NB4 (cell line): ENCODE data around the gene FEM1B.

Source experiments
- DNase-seq: peaks from one replicate; pipeline ENCODE4 v3.0.0; 2010; ENCODE audit warnings: low read depth
- H3K4me3 ChIP-seq: one replicate; pipeline ENCODE4 v1.5.1; 2011; ENCODE audit warnings: mild to moderate bottlenecking, low read depth, low read length, moderate library complexity
- MYC ChIP-seq: IDR thresholded peaks from 2 replicates; pipeline ENCODE4 v1.6.1; 2011; ENCODE audit warnings: low read depth, low read length
- POLR2A ChIP-seq: IDR thresholded peaks from 2 replicates; pipeline ENCODE4 v1.6.1; 2011; ENCODE audit warnings: mild to moderate bottlenecking; ENCODE audit not compliant: insufficient read length; ENCODE audit errors: extremely low read depth
- TF ChIP-seq, protein P1 (sequence below): IDR thresholded peaks from one replicate; pipeline ENCODE4 v1.5.1; 2012; ENCODE audit warnings: low read depth, low read length
- TF ChIP-seq, protein P2 (sequence below): IDR thresholded peaks from 2 replicates; pipeline ENCODE4 v1.6.1; 2011; ENCODE audit warnings: low read depth, low read length

The FEM1B gene

GRCh38 chr15:68258692-68259091 is 18.9 kb upstream of the FEM1B start:
- H3K4me3 ChIP-seq, result no peak overlapping the region
- DNase-seq, result peak; percentile 53
- TF ChIP-seq, protein P1, sequence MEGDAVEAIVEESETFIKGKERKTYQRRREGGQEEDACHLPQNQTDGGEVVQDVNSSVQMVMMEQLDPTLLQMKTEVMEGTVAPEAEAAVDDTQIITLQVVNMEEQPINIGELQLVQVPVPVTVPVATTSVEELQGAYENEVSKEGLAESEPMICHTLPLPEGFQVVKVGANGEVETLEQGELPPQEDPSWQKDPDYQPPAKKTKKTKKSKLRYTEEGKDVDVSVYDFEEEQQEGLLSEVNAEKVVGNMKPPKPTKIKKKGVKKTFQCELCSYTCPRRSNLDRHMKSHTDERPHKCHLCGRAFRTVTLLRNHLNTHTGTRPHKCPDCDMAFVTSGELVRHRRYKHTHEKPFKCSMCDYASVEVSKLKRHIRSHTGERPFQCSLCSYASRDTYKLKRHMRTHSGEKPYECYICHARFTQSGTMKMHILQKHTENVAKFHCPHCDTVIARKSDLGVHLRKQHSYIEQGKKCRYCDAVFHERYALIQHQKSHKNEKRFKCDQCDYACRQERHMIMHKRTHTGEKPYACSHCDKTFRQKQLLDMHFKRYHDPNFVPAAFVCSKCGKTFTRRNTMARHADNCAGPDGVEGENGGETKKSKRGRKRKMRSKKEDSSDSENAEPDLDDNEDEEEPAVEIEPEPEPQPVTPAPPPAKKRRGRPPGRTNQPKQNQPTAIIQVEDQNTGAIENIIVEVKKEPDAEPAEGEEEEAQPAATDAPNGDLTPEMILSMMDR, result no peak
- no peak for TF ChIP-seq MYC
- TF ChIP-seq, protein P2, sequence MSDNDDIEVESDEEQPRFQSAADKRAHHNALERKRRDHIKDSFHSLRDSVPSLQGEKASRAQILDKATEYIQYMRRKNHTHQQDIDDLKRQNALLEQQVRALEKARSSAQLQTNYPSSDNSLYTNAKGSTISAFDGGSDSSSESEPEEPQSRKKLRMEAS, result no peak
- TF ChIP-seq POLR2A, result no peak

DNA sequence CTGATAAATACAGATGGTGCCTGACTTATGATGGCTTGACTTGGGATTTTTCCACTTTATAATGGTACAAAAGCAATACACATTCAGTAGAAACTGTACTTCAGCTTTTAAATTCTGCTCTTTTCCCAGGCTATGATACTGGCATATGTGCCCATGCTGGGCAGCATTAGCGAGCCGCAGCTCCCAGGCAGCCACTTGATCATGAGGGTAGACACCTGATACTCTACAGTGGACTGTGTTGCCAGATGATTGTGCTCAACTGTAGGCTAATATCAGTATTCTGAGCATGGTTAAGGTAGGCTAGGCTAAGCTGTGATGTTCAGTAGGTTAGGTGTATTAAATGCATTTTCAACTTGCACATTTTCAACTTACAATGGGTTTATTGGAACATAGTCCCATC is 17.7 kb upstream of the FEM1B start:
- no peak for DNase-seq
- no peak for TF ChIP-seq MYC
- no peak for TF ChIP-seq POLR2A
- TF ChIP-seq, protein P1, result no peak
- TF ChIP-seq, protein P2, result no peak
- no peak overlapping the region for H3K4me3 ChIP-seq

GRCh38 chr15:68261241-68261640 is 16.3 kb upstream of the FEM1B start:
- TF ChIP-seq, protein P2, result no peak
- TF ChIP-seq, protein P1, result no peak
- TF ChIP-seq MYC (no peak), POLR2A (no peak)
- DNase-seq, result no peak
- no peak overlapping the region for H3K4me3 ChIP-seq

DNA sequence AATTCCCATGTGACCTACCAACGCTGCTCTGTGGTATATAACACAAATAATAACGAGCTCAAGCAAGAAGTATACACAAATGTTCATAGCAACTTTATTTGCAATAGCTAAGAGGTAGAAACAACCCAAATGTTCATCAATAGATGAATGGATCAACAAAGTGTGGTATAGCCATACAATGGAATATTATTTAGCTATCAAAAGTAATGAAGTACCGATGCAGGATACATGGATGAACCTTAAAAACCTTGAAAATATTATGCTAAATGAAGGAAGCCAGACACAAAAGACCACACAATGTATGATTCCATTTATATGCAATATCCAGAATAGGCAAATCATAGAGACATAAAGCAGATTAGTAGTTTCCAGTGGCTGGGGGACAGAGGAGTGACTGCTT is 15.6 kb upstream of the FEM1B start:
- TF ChIP-seq, protein P1, result no peak
- TF ChIP-seq MYC (no peak), POLR2A (no peak)
- TF ChIP-seq, protein P2, result no peak
- no peak for DNase-seq

GRCh38 chr15:68262514-68263356 is 14.8 kb upstream of the FEM1B start:
- TF ChIP-seq, protein P1, result no peak
- TF ChIP-seq MYC (no peak), POLR2A (no peak)
- TF ChIP-seq, protein P2, result no peak
- H3K4me3 ChIP-seq, result no peak overlapping the region
- no peak for DNase-seq

More for the DNA sequence above, 15.6 kb upstream of the FEM1B start:
- no peak overlapping the region for H3K4me3 ChIP-seq
